ENCODE data around the gene DUSP21.

GRCh38 chrX:44815681-44816080, 28.1 kb upstream of the DUSP21 start:
- no peak for TF ChIP-seq CTCF (IDR thresholded peaks at IDR 0.05)
- no peak for TF ChIP-seq POLR2A (IDR thresholded peaks at IDR 0.05)
